Panc1 (cell line): ENCODE data around the gene TBC1D7. TPM values are rescaled to one million over a fixed set of nuclear protein-coding genes. Genes with fewer than 3 reads are reported as not detected.

Source experiments
- ATAC-seq: fragments of 200-7000 bp; cut with Tn5 transposase; 2 replicates; pipeline ENCODE4 v1.9.1; 2020; ENCODE audit warnings: mild to moderate bottlenecking, moderate library complexity
- BruUV-seq: library from RNA; stranded (reverse); fragments of 400-500 nt; replicated peaks from 2 replicates; lab custom pipeline; 2021; lab: Mats Ljungman, UMichigan
- CTCF ChIA-PET: fragments of 300-600 bp; sonication (Branson Sonifier 250); formaldehyde crosslinking; loops from one replicate; lab custom pipeline; 2022; ENCODE audit warnings: antibody characterized with exemption; lab: Charles Lee
- POLR2A ChIA-PET: fragments of 300-600 bp; sonication (Branson Sonifier 250); formaldehyde crosslinking; loops from one replicate; lab custom pipeline; 2022; ENCODE audit warnings: antibody characterized with exemption; lab: Charles Lee
- DNase-seq: peaks from one replicate; pipeline ENCODE4 v3.0.0-alpha.2; 2010; ENCODE audit warnings: low read depth, low spot score
- H3K27ac ChIP-seq: 2 replicates; pipeline ENCODE4 v1.5.1; 2011; ENCODE audit warnings: mild to moderate bottlenecking, low read length, inconsistent platforms
- H3K27me3 ChIP-seq: fragments of 200-500 bp; sonication (Bioruptor generic); 2 replicates; pipeline ENCODE4 v1.6.0; 2014; ENCODE audit warnings: low read length, inconsistent platforms; ENCODE audit not compliant: control insufficient read depth, insufficient read depth
- H3K36me3 ChIP-seq: fragments of 200-500 bp; sonication (Bioruptor generic); 2 replicates; pipeline ENCODE4 v1.5.1; 2014; ENCODE audit warnings: inconsistent platforms, mild to moderate bottlenecking, low read length, moderate library complexity; ENCODE audit not compliant: control insufficient read depth, insufficient read depth
- H3K4me1 ChIP-seq: 2 replicates; pipeline ENCODE4 v1.5.1; 2011; ENCODE audit warnings: inconsistent platforms, mild to moderate bottlenecking, low read length, moderate library complexity; ENCODE audit not compliant: control insufficient read depth, insufficient read depth
- H3K4me3 ChIP-seq, 2 experiments: 2 replicates each; pipeline ENCODE4 v1.5.1; 2011 to 2012; ENCODE audit warnings: low read depth in 2 of 2, low read length in 2 of 2, mild to moderate bottlenecking in 2 of 2, inconsistent platforms in 1 of 2, moderate library complexity in 1 of 2
- H3K9me3 ChIP-seq: fragments of 200-500 bp; sonication (Bioruptor generic); 2 replicates; pipeline ENCODE4 v1.5.1; 2014; ENCODE audit warnings: low read depth, mild to moderate bottlenecking, inconsistent platforms, low read length, moderate library complexity; ENCODE audit not compliant: control insufficient read depth, insufficient read depth
- CTCF ChIP-seq: fragments of 450-650 bp; IDR thresholded peaks from 2 replicates; pipeline ENCODE4 v1.5.1; 2017; ENCODE audit warnings: mild to moderate bottlenecking
- POLR2AphosphoS5 ChIP-seq: IDR thresholded peaks from 2 replicates; pipeline ENCODE4 v1.6.1; 2012; ENCODE audit warnings: mild to moderate bottlenecking, low read depth, low read length, moderate library complexity
- REST ChIP-seq, 2 experiments: IDR thresholded peaks; 2 replicates each; pipeline ENCODE4 v1.6.1; 2011 to 2012; ENCODE audit warnings: low read depth in 2 of 2, control low read depth in 1 of 2, low read length in 1 of 2, mild to moderate bottlenecking in 1 of 2, moderate library complexity in 1 of 2; ENCODE audit not compliant: insufficient read depth in 1 of 2
- SIN3A ChIP-seq: IDR thresholded peaks from 2 replicates; pipeline ENCODE4 v1.6.1; 2012; ENCODE audit warnings: low read depth, mild to moderate bottlenecking, low read length, moderate library complexity, borderline replicate concordance; ENCODE audit not compliant: insufficient read depth
- TCF7L2 ChIP-seq: IDR thresholded peaks from 2 replicates; pipeline ENCODE4 v1.6.1; 2011; ENCODE audit warnings: mild to moderate bottlenecking, low read depth, low read length, inconsistent platforms
- in situ Hi-C: cut with HindIII; loops from 2 replicates; pipeline ENCODE4 v1.10.0; 2016; ENCODE audit warnings: low sequenced_read_pairs, low pct_unique_long_range_greater_than_20kb
- intact Hi-C: fragments of 100-400 bp; cut with micrococcal nuclease; formaldehyde crosslinking; loops from one replicate; pipeline ENCODE4 v1.10.0; 2022; ENCODE audit not compliant: unreplicated experiment
- total RNA-seq: library from RNA; stranded (reverse); gene quantifications from one replicate; pipeline ENCODE4 v1.2.1, GENCODE V29; 2021; ENCODE audit not compliant: unreplicated experiment

TBC1D7 gene
- total RNA-seq, 1 experiment from 2014 or later = 27.0 TPM

GRCh38 chr6:13286181-13286580, 42.2 kb downstream of the TBC1D7 start:
- H3K9me3 ChIP-seq = no peaks in the 10 kb centered on the region
- ChIA-PET CTCF (no interaction called here), POLR2A (no interaction called here)
- intact Hi-C loops (no loop called here), in situ Hi-C loops (no loop called here)
- H3K36me3 ChIP-seq = no peaks in the 10 kb centered on the region
- no peaks in the 10 kb centered on the region for H3K27me3 ChIP-seq
- TF ChIP-seq REST (IDR thresholded peaks at IDR 0.05; ENCODE audit: insufficient read depth in 1 of 2, low read depth in 2 of 2, low read length in 1 of 2) (no peak), CTCF (no peak), POLR2AphosphoS5 (no peak)
- no TSS peak for BruUV-seq
- DNase-seq = no peak
- ATAC-seq = no peak
- no peaks in the 10 kb centered on the region for H3K4me1 ChIP-seq
- H3K4me3 ChIP-seq = no peak overlapping the region
- no peak overlapping the region for H3K27ac ChIP-seq

GRCh38 chr6:13285705-13286104, 42.6 kb downstream of the TBC1D7 start:
- H3K4me1 ChIP-seq = no peaks in the 10 kb centered on the region
- intact Hi-C loops = no loop called here
- H3K27me3 ChIP-seq = no peaks in the 10 kb centered on the region
- no peaks in the 10 kb centered on the region for H3K9me3 ChIP-seq
- in situ Hi-C loops = no loop called here
- H3K27ac ChIP-seq = no peak overlapping the region
- no peak for ATAC-seq
- POLR2A ChIA-PET = no interaction called here
- H3K36me3 ChIP-seq = no peaks in the 10 kb centered on the region
- CTCF ChIA-PET = no interaction called here
- DNase-seq = no peak
- BruUV-seq = no TSS peak
- no peak overlapping the region for H3K4me3 ChIP-seq
- no peak for TF ChIP-seq CTCF
- TF ChIP-seq TCF7L2 = no peak
- TF ChIP-seq POLR2AphosphoS5 = no peak
- no peak for TF ChIP-seq SIN3A
- TF ChIP-seq REST (IDR thresholded peaks at IDR 0.05; ENCODE audit: insufficient read depth in 1 of 2, low read depth in 2 of 2, low read length in 1 of 2) = no peak
